ENCODE results near the gene MCM10. TPM values are rescaled to one million over a fixed set of nuclear protein-coding genes. Genes with fewer than 3 reads are reported as not detected.
"Not testable (repeated sequence)": the region's sequence is repeated elsewhere in the genome, so short reads cannot be mapped to it uniquely, and the experiment has no call there.

The MCM10 gene
- total RNA-seq, 4 donors from 2014 or later = 2.3 to 9.2 (median 4.0) TPM

- H3K9me3 ChIP-seq = no peaks in the 10 kb centered on the region
- TF ChIP-seq CTCF (IDR thresholded peaks at IDR 0.05) (no peak), POLR2A (IDR thresholded peaks at IDR 0.05) (no peak)
- intact Hi-C loops (cut with DNase I) = no loop called here
- H3K27ac ChIP-seq = no peak overlapping the region
- DNase-seq = no peak
- WGBS, 2 donors = 71 to 75% methylated on average over 13 to 16 of the region's 16 CpGs
- H3K4me1 ChIP-seq = no peaks in the 10 kb centered on the region
- peaks cover 0 to 22% (median 0%) of the 10 kb centered on the region in 4 donors for H3K27me3 ChIP-seq
- no peaks in the 10 kb centered on the region for H3K36me3 ChIP-seq
- no peak overlapping the region for H3K4me3 ChIP-seq
These were observed 77.1 kb downstream of the MCM10 start for GRCh38 chr10:13238271-13239077.

- Histone ChIP-seq H3K27ac (no peak overlapping the region), H3K36me3 (no peaks in the 10 kb centered on the region), H3K9me3 (no peaks in the 10 kb centered on the region), H3K27me3 (peaks cover 0 to 7% (median 0%) of the 10 kb centered on the region in 4 donors), H3K4me1 (no peaks in the 10 kb centered on the region), H3K4me3 (no peak overlapping the region)
- WGBS, 2 donors = 88 to 92% methylated on average over 7 of the region's 7 CpGs
- TF ChIP-seq CTCF (IDR thresholded peaks at IDR 0.05) (no peak), POLR2A (IDR thresholded peaks at IDR 0.05) (no peak)
- no peak for DNase-seq
- intact Hi-C loops (cut with DNase I) = no loop called here
These were observed 78.6 kb downstream of the MCM10 start for GRCh38 chr10:13239923-13240322.

DNA sequence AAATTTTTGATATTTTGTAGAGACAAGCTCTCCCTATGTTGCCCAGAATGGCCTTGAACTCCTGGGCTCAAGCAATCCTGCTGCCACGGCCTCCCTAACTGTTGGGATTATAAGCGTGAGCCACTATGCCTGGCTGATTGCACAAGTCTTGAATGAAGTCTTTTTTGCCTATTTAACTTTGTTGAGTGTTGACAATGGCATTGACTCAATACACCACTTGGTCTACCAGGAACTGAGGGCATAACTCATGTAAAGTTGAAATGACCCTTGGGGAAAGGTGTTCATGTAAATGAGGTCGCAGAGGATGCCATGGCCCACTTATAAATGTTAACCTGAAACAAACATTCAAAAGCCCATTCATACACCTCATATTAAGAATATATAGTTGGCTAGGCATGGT is 80.3 kb downstream of the MCM10 start:
- Histone ChIP-seq H3K9me3 (no peaks in the 10 kb centered on the region), H3K27ac (no peak overlapping the region), H3K36me3 (no peaks in the 10 kb centered on the region), H3K4me3 (no peak overlapping the region), H3K4me1 (no peaks in the 10 kb centered on the region), H3K27me3 (peaks cover 0 to 5% (median 0%) of the 10 kb centered on the region in 4 donors)
- no peak for DNase-seq
- TF ChIP-seq POLR2A (IDR thresholded peaks at IDR 0.05) (no peak), CTCF (IDR thresholded peaks at IDR 0.05) (no peak)
- WGBS, 2 donors = 70 to 92% methylated on average over 2 of the region's 3 CpGs
- intact Hi-C loops (cut with DNase I) = no loop called here

DNA sequence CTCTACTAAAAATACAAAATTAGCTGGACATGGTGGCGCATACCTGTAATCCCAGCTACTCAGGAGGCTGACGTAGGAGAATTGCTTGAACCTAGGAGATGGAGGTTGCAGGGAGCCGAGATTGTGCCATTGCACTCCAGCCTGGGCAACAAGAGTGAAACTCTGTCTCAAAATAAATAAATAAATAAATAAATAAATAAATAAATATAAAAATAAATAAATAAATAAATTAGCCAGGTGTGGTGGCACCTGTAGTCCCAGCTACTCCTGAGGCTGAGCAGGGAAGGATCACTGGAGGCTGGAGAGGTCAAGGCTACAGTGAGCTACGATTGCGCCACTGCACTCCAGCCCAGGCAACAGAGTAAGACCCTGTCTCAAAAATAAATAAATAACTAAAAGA is 80.9 kb downstream of the MCM10 start:
- intact Hi-C loops (cut with DNase I); H3K4me1 ChIP-seq; H3K36me3 ChIP-seq; H3K27me3 ChIP-seq; H3K9me3 ChIP-seq; DNase-seq; H3K27ac ChIP-seq; H3K4me3 ChIP-seq: not testable (repeated sequence)
- 94 to 96% methylated on average over 5 of the region's 5 CpGs for WGBS, 2 donors

GRCh38 chr10:13247246-13247645 is 85.9 kb downstream of the MCM10 start:
- Histone ChIP-seq H3K9me3 (no peaks in the 10 kb centered on the region), H3K27me3 (no peaks in the 10 kb centered on the region), H3K4me1 (no peaks in the 10 kb centered on the region), H3K27ac (no peak overlapping the region), H3K4me3 (no peak overlapping the region), H3K36me3 (no peaks in the 10 kb centered on the region)
- 82 to 85% methylated on average over 6 to 8 of the region's 9 CpGs for WGBS, 2 donors
- intact Hi-C loops (cut with DNase I) = no loop called here
- no peak for TF ChIP-seq POLR2A (IDR thresholded peaks at IDR 0.05)
- no peak for TF ChIP-seq CTCF (IDR thresholded peaks at IDR 0.05)
- DNase-seq = no peak
